Measurements from ENCODE around the gene MPZL1. TPM values are rescaled to one million over a fixed set of nuclear protein-coding genes. Genes with fewer than 3 reads are reported as not detected.

Gene MPZL1
- total and polyA plus RNA-seq, 2 of the 8 experiments (the other 6 are each of a cell fraction or from before 2014, with no cell fraction given), result 37.8 to 120 TPM

DNA sequence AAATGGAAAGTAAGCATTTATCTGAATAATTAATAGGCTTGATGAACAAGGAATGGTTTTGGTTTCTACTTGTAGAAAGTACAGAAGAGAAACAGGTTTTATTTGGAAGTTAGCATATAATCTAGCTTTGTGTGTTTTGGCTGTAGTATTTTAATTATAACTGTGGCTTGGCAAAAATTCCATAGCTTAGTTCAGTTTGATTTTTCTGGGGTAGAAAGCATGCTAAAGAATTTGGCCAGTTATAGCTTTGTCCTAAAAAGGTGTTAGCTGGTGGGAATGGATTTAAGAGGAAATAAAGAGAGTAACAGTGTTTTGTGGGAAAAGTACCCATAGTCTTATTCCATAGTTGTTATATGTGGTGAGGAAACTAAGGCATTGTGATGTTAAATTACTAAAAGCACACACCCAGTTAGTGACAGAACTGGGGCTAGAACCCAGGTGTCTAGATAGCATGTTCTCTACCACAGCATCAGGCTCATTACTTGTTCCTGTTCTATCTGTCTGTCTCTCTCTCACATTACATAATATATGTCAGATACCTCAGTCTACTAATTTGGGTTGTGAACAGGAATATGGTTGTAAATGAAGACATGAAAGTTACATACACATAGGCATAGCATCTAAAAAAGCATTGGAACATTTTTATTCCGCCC lies 55.0 kb downstream of the MPZL1 start:
- 94% methylated on average over 1 of the region's 1 CpG; no CpG with 5 or more reads in 1 of the 2 experiments for WGBS, 2 experiments (ENCODE audit: extremely low coverage in 1 of 2, insufficient coverage in 1 of 2, insufficient read length in 1 of 2, insufficient replicate concordance in 2 of 2, low coverage in 1 of 2, low lambda C conversion rate in 2 of 2, missing lambda C conversion rate in 1 of 2)
- Histone ChIP-seq H3K18ac (ENCODE audit: extremely low read depth, low read length) (no peak overlapping the region), H4K91ac (replicated peaks; ENCODE audit: insufficient read length, low read length) (no peak overlapping the region), H3K4ac (replicated peaks; ENCODE audit: insufficient read length, low read depth, low read length) (no peak overlapping the region), H3K4me3 (ENCODE audit: extremely low read depth in 1 of 4, insufficient read depth in 2 of 4, low read depth in 3 of 4, low read length in 4 of 4) (no peak overlapping the region), H2BK12ac (ENCODE audit: low read depth, low read length) (no peak overlapping the region), H2AK5ac (ENCODE audit: low read depth, low read length) (no peak overlapping the region), H3K27ac (ENCODE audit: low read depth, low read length) (no peak overlapping the region), H4K8ac (ENCODE audit: extremely low read depth, insufficient read depth, low read length) (no peak overlapping the region), H2AFZ (ENCODE audit: low read length) (no peak overlapping the region), H2BK15ac (ENCODE audit: low read length) (no peak overlapping the region), H4K5ac (ENCODE audit: insufficient read length, low read depth, low read length) (no peak overlapping the region), H3K27me3 (replicated peaks in 1 of 4; ENCODE audit: control insufficient read depth in 3 of 4, extremely low read depth in 1 of 4, insufficient read depth in 3 of 4, low read length in 3 of 4) (no peaks in the 10 kb centered on the region), H3K9ac (replicated peaks in 1 of 4; ENCODE audit: extremely low read depth in 1 of 4, low read depth in 3 of 4, low read length in 3 of 4) (no peak overlapping the region), H2BK120ac (replicated peaks; ENCODE audit: low read depth, low read length) (no peak overlapping the region), H3K23ac (ENCODE audit: insufficient read length) (no peak overlapping the region), H4K20me1 (replicated peaks in 1 of 2; ENCODE audit: control insufficient read depth in 1 of 2, insufficient read depth in 2 of 2, low read length in 2 of 2) (peaks cover 0 to 2% of the 10 kb centered on the region in 2 experiments), H3K36me3 (ENCODE audit: control insufficient read depth in 2 of 4, insufficient read depth in 4 of 4, low read length in 3 of 4) (peaks cover 2 to 50% (median 23%) of the 10 kb centered on the region in 4 experiments; a peak in 7 of 8 replicates), H3K14ac (ENCODE audit: insufficient read length) (no peak overlapping the region), H3K4me2 (ENCODE audit: insufficient read depth in 1 of 2, low read depth in 2 of 2, low read length in 2 of 2) (no peak overlapping the region), H3K23me2 (ENCODE audit: low read depth, low read length) (no peaks in the 10 kb centered on the region; the same call in 1 of the 2 replicates), H3K9me3 (ENCODE audit: insufficient read depth in 2 of 2, low read depth in 1 of 2, low read length in 1 of 2) (no peaks in the 10 kb centered on the region), H2BK5ac (ENCODE audit: low read depth, low read length) (no peak overlapping the region), H3K4me1 (replicated peaks in 1 of 4; ENCODE audit: control insufficient read depth in 3 of 4, insufficient read depth in 4 of 4, low read length in 3 of 4) (no peaks in the 10 kb centered on the region), H3K79me2 (ENCODE audit: control insufficient read depth in 1 of 2, insufficient read depth in 2 of 2, low read length in 2 of 2) (no peaks in the 10 kb centered on the region), H3K56ac (replicated peaks; ENCODE audit: insufficient read length, low read depth, low read length) (no peak overlapping the region), H2BK20ac (ENCODE audit: low read length) (no peak overlapping the region), H3K79me1 (ENCODE audit: low read depth, low read length) (no peaks in the 10 kb centered on the region)
- CTCF ChIA-PET (ENCODE audit: partially characterized antibody), result no interaction called here
- POLR2A ChIA-PET (ENCODE audit: partially characterized antibody), result no interaction called here
- no peak for DNase-seq (ENCODE audit: low read depth in 1 of 2, low spot score in 2 of 2)
- TF ChIP-seq EGR1 (IDR thresholded peaks at IDR 0.05; ENCODE audit: borderline replicate concordance, low read depth, low read length), result no peak
- TF ChIP-seq TEAD4 (IDR thresholded peaks at IDR 0.05; ENCODE audit: low read depth, low read length), result no peak
- TF ChIP-seq CHD1 (IDR thresholded peaks at IDR 0.05; ENCODE audit: low read depth, low read length), result no peak
- no peak for TF ChIP-seq SP2 (IDR thresholded peaks at IDR 0.05; ENCODE audit: low read length)
- no peak for TF ChIP-seq SIX5 (IDR thresholded peaks at IDR 0.05; ENCODE audit: low read depth, low read length)
- no peak for FAIRE-seq
